ENCODE results near the gene DPF3.

The DPF3 gene

DNA sequence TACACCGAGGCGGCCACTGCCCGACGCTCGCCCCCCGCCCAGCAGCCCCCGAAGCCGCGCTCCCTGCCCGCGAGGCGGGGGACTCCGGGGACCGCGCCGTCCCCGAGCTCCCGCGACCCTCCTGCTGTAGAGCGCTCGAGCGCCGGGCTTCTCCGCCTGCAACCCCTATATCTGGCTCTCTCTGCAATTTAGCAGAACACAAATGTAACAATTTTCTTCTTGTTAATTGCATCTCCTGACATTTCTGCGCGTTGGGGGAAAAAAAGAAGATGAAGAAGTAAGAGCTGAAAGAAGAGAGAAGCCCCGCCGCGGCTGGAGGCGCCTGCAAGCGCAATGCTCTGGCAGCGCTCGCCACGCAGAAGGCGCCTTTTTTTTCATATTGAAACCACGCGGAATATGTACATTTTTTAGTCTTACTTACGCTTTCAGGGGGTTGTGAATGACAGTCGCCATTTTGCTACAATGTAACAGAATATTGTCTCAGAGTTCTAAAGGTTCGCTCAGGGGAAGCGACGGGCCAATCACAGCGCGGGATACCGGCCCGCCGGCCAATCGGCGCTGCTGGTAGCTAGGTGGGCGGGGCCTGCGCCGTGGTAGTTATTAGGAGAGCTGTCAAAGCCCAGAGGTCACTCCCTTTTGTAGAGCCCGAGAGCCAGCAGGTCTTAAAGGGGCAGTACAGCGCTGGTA lies at the start of gene DPF3:
Gene DPF3 (minus strand): TSS at position 466 of the 687 bp plus-strand sequence. CDS start 13 bp downstream, at position 453.
- peak; percentile 91 for DNase-seq

DNA sequence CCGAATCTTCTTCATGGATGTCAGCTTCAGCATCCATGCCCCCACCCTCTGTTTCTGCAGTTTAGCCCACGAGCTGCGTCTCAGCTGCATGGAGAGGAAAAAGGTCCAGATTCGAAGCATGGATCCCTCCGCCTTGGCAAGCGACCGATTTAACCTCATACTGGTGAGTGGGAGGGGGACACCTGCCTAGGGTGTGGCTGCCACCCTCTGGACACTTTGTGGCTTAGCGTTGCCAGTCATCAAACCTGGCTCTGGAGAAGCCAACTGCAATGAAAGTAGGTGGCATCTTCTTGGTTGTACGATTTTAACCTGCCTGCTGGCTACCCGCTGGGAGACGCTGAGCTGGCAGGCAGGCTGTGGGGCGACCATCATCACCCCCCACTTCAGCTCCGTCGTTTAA lies 49.0 kb upstream of the DPF3 start:
- peak; percentile 36 for DNase-seq

DNA sequence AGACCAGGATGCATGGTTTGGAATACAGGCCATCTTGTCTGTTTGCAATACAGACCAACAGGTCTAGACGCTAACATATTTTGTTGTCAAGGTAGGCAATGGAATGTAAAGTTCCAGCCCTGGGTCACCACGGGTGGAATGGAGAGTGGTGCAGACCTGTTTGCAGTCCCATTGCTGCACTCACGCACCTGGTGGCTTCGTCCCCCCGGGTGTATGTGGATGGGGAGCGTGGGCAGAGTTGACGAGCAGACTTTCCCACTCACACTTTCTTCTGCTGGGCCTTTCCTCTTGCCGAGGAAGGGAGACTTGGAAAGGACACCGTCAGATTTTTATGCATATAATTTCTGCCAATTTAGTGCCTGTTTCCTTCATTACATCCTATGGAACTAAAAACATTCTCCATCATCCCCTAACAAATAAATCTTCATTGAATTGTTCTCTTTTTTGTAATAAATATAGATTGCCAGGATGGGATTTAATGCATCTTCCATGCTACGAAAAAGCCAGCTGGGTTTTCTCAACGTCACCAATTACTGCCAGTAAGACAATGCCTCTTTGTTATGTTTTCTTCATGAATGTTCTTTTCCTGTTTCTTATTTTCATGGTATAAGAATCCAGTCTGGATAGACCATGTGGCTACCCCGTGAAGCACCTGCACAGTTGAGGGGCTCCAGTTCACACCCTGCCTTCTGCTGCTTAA lies 47.5 kb upstream of the DPF3 start:
- no peak for DNase-seq

- DNase-seq, result no peak
Observed at GRCh38 chr14:72939630-72940029, 45.7 kb upstream of the DPF3 start.

GRCh38 chr14:72932893-72933292 lies 39.0 kb upstream of the DPF3 start:
- no peak for DNase-seq

DNA sequence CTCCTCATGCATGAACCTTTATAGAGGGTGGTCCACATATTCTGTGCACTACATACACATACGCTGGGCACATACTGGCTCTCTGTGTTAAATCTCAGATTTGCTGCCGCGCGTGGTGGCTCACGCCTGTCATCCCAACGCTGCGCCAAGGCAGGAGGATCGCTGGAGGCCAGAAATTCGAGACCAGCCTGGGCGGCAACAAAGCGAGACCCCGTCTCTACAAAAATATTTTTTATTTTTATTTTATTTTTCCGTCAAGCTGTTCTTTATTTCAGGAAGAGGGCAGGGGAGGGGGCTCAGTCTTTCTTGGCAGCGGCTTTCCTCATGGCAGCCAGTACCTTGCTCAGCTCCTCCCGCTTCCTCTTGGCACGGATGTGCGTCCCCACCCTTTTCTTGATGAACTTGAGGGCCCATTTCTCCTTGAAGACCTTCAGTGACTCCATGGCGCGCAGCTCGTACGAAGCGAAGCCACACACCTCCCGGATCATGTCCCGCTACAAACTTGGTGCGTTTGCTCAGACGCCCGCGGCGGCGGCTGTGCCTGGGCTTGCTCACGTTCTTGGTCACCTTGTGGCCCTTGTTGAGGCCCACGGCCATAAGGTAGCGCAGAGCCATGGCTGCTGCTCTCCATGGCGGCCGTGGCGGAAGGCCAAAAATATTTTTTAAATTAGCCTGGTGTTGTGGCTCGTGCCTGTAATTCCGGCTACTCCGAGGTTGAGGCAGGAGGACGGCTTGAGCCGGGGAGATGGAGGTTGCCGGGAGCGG lies 35.6 kb upstream of the DPF3 start:
- DNase-seq, result no peak

DNA sequence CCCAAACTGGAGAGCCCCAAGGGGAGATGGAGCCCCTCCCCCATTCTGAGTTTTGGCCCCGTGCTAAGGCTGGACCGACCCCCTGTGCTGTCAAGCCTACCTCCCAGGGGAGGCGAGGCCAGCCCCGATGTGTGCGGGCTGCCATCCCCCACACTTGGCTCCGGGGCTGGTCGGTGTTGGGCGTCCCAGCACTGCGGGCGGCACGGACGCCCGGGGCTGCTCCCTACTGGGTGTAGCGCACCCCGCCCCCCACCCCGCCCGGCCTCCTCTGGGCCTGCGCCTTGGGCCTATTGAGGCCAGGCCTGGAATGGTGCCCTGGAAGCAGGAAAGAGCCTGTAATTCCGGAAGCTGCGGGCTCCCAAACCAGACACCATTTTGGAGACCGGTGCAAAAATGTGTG lies 35.0 kb upstream of the DPF3 start:
- DNase-seq, result no peak

- DNase-seq, result peak; percentile 92
Observed at GRCh38 chr14:72926292-72927028, 32.6 kb upstream of the DPF3 start, which contains the start of gene DCAF4. Gene DCAF4 (plus strand): TSS chr14:72926464. CDS start chr14:72937979, 11,515 bp downstream.

- DNase-seq, result no peak
Observed at GRCh38 chr14:72925815-72926291, 32.0 kb upstream of the DPF3 start.

GRCh38 chr14:72925171-72925759 lies 31.4 kb upstream of the DPF3 start:
- DNase-seq, result no peak

DNA sequence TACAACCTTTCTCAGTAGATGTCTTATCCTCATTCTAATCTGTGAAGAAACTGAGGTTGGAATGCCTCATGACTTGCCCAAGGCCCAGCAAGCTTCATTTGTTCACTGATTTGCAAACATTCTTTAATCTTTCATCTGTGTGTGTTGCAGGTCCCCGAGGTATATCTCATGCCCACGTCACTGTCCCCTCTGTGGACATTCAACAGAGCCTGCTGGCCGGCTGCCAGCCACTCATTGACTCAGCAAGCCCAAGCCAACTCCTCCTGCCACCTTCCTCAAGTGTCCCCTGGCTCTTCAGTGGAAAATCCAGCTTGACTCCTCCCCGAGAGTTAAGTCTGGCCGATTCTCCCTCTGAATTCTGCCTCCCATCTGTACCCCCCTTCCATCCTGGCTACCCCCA lies 30.4 kb upstream of the DPF3 start:
- no peak for DNase-seq

GRCh38 chr14:72921396-72921795 lies 27.5 kb upstream of the DPF3 start:
- DNase-seq, result no peak

GRCh38 chr14:72920008-72920407 lies 26.1 kb upstream of the DPF3 start:
- no peak for DNase-seq

GRCh38 chr14:72917094-72917802 lies 23.3 kb upstream of the DPF3 start:
- DNase-seq, result no peak

- DNase-seq, result no peak
Observed at GRCh38 chr14:72916174-72916573, 22.3 kb upstream of the DPF3 start.

DNA sequence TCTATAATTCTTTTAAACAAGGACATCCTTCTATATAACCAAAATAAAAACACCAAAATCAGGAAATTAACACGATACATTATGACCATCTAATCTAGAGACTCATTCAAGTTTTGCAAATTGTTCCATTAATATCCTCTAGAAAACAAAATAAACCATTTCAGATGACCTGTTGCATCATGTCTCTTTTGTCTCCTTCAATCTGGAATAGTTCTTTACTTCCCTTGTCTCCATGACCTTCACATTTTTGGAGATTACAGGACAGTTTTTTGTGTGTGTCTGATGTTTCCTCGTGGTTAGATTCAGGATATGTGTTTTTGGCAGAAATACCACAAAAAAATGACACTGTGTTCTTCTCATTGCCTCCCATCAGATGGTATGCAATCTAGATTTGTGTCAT lies 19.9 kb upstream of the DPF3 start:
- DNase-seq, result no peak

- no peak for DNase-seq
Observed at GRCh38 chr14:72909163-72909562, 15.3 kb upstream of the DPF3 start.

DNA sequence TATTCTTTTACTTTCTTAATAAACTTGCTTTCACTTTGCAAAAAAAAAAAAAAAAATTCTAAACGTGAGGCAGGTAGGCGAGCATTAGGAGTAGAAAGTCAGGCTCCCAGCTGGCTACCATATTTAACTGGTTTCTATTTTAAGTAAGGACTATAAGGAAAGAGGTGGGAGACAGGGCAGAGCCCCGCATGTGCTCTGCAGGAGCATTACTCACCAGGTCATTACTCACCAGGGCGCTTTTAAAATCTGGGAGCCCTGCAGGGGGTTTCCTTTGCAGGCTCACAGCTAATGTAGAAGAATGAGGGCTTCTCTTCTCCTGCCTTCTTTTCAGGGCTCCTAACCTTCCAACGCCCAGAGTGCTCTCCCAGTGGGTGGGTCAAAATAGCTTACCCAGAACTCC lies 14.0 kb upstream of the DPF3 start:
- no peak for DNase-seq

GRCh38 chr14:72906879-72907278 lies 13.0 kb upstream of the DPF3 start:
- DNase-seq, result no peak

DNA sequence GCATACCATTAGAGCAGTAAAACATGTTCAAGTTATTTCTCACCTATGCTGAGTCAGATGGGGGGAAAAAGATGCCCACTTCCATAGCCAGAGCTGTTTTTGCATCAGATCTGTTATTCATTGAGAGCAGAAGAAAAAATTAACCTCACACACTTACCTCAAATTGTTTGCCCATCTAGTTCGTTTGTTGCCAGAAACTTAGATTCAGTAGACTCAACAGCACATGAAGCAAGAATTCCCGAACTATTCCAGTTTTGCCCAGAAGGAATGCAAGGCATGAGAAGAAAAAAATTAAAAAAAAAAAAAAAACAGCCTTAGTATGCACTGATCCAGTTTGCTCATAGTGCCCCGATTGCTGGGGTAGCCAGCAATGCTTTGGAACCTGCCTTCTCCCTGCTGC lies 12.4 kb upstream of the DPF3 start:
- DNase-seq, result no peak

DNA sequence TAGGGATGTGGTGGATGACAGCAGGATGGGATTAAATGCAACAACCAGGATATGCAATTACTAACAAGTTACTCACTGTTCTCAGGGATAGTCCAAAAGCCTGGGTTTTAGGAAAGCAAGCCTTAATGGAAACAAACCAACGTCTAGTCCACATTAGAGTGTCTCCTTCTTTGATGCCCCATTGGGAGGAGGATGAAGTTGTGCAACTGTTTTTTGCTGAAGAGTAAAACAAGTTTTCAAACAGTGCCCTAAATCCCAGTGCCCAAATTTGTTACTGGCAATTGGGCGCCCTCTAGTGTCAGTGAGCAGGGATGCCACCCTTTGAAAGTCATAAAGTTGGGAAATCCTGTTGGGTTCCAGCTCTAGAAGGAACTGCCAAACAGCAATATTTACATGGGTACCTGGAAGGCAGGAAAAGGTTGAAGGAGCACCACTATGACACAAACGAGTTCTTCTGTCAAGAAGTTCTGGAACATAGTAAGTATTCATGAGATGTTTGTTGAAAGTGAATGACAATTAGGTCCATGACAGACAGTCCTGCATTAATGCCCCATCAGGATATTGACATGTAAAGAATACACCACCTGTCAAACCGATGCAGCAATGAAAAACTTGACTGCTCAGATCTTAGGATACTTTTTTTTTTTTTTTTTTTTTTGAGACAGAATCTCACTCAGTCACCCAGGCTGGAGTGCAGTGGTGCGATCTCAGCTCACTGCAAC lies 11.1 kb upstream of the DPF3 start:
- DNase-seq, result no peak

Data from 8988T (cell line).